ENCODE measurements around the gene FBXW9.
"Not testable (repeated sequence)": the region's sequence is repeated elsewhere in the genome, so short reads cannot be mapped to it uniquely, and the experiment has no call there.

The FBXW9 gene

DNA sequence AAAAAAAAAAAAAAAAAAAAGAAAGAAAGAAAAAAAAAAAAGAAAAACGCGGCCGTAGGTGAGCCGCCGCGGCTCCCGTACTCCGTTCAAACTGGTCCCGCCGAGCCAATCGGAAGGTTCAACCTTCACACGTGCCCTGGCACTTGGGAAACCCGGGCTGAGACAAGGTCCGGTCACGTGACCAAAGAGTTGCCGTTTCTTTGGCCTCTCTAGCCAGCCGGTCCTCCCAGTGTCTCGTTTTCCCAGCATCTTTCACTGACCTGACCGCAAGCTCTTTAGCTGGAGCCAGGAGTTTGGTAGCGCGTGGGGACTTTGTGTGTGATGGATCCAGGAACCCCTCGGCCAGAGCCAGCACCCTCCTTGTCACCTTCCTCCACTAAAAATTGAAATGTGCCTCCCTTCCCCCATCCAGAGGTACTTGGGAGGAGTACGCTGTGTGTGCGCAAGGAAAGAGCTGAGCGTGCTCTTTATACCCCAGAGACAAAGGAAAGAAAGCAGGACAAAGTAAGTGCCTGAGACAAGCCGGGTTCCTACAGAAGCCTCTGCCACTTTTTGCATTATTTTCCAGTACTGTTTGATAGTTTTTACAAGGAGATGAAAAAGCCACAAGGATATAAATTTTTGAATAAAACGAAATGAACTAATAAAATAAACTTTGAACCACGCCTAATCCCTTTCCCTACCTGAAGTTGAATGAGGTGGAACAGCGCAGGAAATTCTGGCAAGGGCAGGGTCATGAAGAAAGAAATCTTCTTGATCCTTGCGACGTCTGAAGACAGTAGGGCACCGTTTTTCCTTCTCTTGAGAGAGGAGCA, 26.3 kb upstream of the FBXW9 start:
- H3K9me3 ChIP-seq (ENCODE audit: control insufficient read depth, insufficient read depth, low read length) = no peaks in the 10 kb centered on the region
- peaks cover 7% of the 10 kb centered on the region for H3K36me3 ChIP-seq (ENCODE audit: insufficient read depth, low read length)
- peaks cover 4% of the 10 kb centered on the region; the same call in 1 of the 2 replicates for H3K4me1 ChIP-seq (ENCODE audit: insufficient read depth, low read length)
- peak overlapping the region; percentile 83 for H3K9ac ChIP-seq (ENCODE audit: low read depth, low read length)

DNA sequence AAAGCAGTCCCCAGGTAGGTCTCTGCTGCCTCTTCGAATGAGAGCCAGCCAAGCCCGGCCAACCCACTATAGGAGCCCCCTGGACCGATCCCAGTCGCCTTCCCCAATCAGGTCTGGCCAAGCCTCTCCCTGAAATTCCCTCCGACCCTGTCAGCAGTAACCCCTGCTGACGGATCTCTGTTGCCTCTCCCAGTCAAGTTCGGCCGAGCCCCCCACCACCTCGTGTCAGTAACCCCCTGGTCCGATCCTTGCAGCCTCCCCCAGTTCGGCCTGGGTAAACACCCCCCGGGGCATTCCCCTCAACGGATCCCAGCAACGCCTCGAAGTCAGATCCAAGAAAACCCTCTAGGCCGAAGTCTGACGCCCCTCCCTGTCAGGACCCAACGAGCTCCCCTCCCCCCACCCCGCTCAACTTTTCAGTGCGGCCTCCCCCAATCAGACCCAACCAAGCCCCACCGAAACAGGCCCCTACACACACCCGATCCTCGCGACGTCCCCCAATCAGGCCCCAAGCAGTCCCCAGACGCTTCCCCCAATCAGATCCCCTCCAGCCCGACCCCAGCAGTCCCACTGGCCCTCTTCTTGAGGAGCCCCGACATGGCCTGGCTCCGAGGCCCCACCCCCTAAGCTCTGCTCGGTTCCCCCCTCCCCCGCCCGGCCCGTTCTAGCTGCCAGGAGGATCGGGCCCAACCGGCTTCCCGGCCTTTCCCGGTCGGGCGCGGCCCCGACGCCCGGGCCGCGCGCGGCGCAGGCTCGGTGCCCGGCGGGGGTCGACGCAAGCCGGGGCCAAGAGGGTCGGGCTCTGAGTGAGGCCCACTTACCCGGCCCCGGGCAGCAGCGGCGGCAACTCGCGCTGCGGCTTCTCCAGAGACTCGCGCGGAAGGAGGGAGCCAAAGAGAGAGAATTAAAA, 25.5 kb upstream of the FBXW9 start:
- Histone ChIP-seq H3K9ac (ENCODE audit: low read depth, low read length) (peak overlapping the region; percentile 83), H3K4me1 (ENCODE audit: insufficient read depth, low read length) (peaks cover 4% of the 10 kb centered on the region; the same call in 1 of the 2 replicates), H3K9me3 (ENCODE audit: control insufficient read depth, insufficient read depth, low read length) (no peaks in the 10 kb centered on the region), H3K36me3 (ENCODE audit: insufficient read depth, low read length) (peaks cover 8% of the 10 kb centered on the region)

GRCh38 chr19:12720851-12721655, 24.6 kb upstream of the FBXW9 start:
- Histone ChIP-seq H3K36me3 (ENCODE audit: insufficient read depth, low read length) (peaks cover 13% of the 10 kb centered on the region), H3K9ac (ENCODE audit: low read depth, low read length) (peak overlapping the region; percentile 83), H3K4me1 (ENCODE audit: insufficient read depth, low read length) (peaks cover 4% of the 10 kb centered on the region; the same call in 1 of the 2 replicates), H3K9me3 (ENCODE audit: control insufficient read depth, insufficient read depth, low read length) (no peaks in the 10 kb centered on the region)

GRCh38 chr19:12720296-12720695, 23.9 kb upstream of the FBXW9 start:
- Histone ChIP-seq H3K36me3 (ENCODE audit: insufficient read depth, low read length) (peaks cover 15% of the 10 kb centered on the region), H3K9ac (ENCODE audit: low read depth, low read length) (peak overlapping the region; percentile 83), H3K4me1 (ENCODE audit: insufficient read depth, low read length) (peaks cover 4% of the 10 kb centered on the region; the same call in 1 of the 2 replicates), H3K9me3 (ENCODE audit: control insufficient read depth, insufficient read depth, low read length) (no peaks in the 10 kb centered on the region)

DNA sequence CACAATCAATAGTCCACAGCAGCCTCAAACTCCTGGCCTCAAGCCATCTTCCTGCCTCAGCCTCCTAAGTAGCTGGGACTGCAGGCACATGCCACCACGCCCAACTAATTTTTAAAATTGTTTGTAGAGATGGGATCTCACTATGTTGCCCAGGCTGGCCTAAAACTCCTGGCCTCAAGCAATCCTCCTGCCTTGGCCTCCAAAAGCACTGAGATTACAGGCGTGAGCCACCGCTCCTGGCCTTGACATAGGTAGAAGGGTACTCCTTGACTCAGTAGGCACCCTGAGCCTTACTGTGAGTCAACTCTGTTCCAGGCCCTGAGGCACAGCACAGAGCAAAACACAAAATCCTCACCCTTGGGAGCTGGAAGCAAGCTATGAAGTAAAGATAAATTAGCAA, 19.5 kb upstream of the FBXW9 start:
- peaks cover 4% of the 10 kb centered on the region; the same call in 1 of the 2 replicates for H3K4me1 ChIP-seq (ENCODE audit: insufficient read depth, low read length)
- peaks cover 27% of the 10 kb centered on the region for H3K36me3 ChIP-seq (ENCODE audit: insufficient read depth, low read length)
- H3K9ac ChIP-seq (ENCODE audit: low read depth, low read length) = no peak overlapping the region
- no peaks in the 10 kb centered on the region for H3K9me3 ChIP-seq (ENCODE audit: control insufficient read depth, insufficient read depth, low read length)

DNA sequence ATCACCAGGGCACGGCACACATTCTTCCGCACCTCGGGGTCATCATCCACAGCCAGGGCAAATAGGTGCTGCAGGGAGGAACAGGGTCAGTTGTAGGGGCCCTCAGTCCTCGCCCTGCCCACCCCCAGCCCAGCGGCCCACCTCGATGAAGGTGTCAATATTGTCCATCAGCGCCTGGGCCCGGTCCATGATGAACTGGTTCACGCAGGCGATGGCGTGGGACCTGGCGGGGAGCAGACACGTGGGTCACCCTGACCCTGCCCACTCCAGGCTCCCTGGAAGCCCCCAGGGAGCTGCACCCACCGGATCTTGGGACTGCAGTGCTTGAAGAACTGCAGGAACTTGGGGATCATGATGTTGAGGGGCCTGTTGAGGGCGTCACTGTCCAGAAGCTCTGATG, 18.7 kb upstream of the FBXW9 start:
- H3K9me3 ChIP-seq (ENCODE audit: control insufficient read depth, insufficient read depth, low read length) = no peaks in the 10 kb centered on the region
- peaks cover under 1% of the 10 kb centered on the region; the same call in 1 of the 2 replicates for H3K4me1 ChIP-seq (ENCODE audit: insufficient read depth, low read length)
- H3K9ac ChIP-seq (ENCODE audit: low read depth, low read length) = no peak overlapping the region
- peaks cover 33% of the 10 kb centered on the region for H3K36me3 ChIP-seq (ENCODE audit: insufficient read depth, low read length)

DNA sequence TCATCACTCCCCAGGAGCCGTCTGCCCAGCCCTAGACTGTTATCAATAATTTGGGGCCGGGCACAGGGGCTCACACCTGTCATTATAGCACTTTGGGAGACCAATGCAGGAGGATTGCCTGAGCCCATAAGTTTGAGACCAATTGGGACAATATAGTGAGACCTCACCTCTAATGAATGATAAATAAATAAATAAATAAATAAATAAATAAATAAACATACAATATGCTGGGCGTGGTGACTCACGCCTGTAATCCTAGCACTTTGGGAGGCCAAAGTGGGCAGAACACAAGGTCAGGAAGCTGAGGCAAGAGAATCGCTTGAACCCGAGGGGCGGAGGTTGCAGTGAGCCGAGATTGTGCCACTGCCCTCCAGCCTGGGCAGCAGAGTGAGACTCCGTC, 16.9 kb upstream of the FBXW9 start:
- not testable (repeated sequence) for H3K4me1 ChIP-seq (ENCODE audit: insufficient read depth, low read length); H3K9me3 ChIP-seq (ENCODE audit: control insufficient read depth, insufficient read depth, low read length); H3K9ac ChIP-seq (ENCODE audit: low read depth, low read length)
- peaks cover 31% of the 10 kb centered on the region for H3K36me3 ChIP-seq (ENCODE audit: insufficient read depth, low read length)

GRCh38 chr19:12712077-12712476, 15.6 kb upstream of the FBXW9 start:
- peaks cover 31% of the 10 kb centered on the region for H3K36me3 ChIP-seq (ENCODE audit: insufficient read depth, low read length)
- H3K4me1 ChIP-seq (ENCODE audit: insufficient read depth, low read length); H3K9ac ChIP-seq (ENCODE audit: low read depth, low read length); H3K9me3 ChIP-seq (ENCODE audit: control insufficient read depth, insufficient read depth, low read length): not testable (repeated sequence)

DNA sequence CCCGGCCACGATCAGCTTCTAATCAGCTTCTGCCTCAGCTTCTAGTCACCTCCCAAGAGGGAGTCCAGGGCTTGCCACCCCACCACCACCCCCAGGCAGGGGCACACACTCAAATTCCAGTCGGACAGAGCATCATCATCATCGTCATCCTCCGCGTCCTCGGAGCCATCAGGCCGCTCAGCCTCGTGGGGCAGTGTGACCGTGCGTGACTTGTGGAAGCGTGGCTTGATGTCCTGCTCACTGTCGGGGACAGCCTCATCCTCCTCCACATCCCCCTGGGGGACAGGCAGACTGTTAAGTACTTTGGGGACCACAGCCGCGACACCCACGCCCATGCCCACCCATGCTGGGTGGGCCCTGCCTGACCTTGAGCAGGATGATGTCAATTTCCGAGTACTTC, 14.8 kb upstream of the FBXW9 start:
- Histone ChIP-seq H3K9ac (ENCODE audit: low read depth, low read length) (no peak overlapping the region), H3K36me3 (ENCODE audit: insufficient read depth, low read length) (peaks cover 25% of the 10 kb centered on the region), H3K9me3 (ENCODE audit: control insufficient read depth, insufficient read depth, low read length) (no peaks in the 10 kb centered on the region), H3K4me1 (ENCODE audit: insufficient read depth, low read length) (no peaks in the 10 kb centered on the region)

DNA sequence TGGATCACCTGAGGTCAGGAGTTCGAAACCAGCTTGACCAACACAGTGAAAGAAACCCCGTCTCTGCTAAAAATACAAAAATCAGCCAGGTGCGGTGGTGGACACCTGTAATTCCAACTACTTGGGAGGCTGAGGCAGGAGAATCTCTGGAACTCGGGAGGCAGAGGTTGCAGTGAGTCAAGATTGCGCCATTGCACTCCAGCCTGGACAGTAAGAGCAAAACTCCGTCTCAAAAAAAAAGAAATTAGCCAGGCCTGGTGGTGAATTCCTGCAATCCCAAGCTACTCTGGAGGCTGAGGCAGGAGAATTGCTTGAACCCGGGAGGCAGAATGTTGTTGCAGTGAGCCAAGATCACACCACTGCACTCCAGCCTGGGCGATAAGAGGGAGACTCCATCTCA, 12.2 kb upstream of the FBXW9 start:
- Histone ChIP-seq H3K36me3 (ENCODE audit: insufficient read depth, low read length) (peaks cover 20% of the 10 kb centered on the region), H3K4me1 (ENCODE audit: insufficient read depth, low read length) (no peaks in the 10 kb centered on the region), H3K9ac (ENCODE audit: low read depth, low read length) (no peak overlapping the region), H3K9me3 (ENCODE audit: control insufficient read depth, insufficient read depth, low read length) (no peaks in the 10 kb centered on the region)

- Histone ChIP-seq H3K9me3 (ENCODE audit: control insufficient read depth, insufficient read depth, low read length) (no peaks in the 10 kb centered on the region), H3K36me3 (ENCODE audit: insufficient read depth, low read length) (peaks cover 20% of the 10 kb centered on the region)
Measured at GRCh38 chr19:12706332-12706718, 9.9 kb upstream of the FBXW9 start.

DNA sequence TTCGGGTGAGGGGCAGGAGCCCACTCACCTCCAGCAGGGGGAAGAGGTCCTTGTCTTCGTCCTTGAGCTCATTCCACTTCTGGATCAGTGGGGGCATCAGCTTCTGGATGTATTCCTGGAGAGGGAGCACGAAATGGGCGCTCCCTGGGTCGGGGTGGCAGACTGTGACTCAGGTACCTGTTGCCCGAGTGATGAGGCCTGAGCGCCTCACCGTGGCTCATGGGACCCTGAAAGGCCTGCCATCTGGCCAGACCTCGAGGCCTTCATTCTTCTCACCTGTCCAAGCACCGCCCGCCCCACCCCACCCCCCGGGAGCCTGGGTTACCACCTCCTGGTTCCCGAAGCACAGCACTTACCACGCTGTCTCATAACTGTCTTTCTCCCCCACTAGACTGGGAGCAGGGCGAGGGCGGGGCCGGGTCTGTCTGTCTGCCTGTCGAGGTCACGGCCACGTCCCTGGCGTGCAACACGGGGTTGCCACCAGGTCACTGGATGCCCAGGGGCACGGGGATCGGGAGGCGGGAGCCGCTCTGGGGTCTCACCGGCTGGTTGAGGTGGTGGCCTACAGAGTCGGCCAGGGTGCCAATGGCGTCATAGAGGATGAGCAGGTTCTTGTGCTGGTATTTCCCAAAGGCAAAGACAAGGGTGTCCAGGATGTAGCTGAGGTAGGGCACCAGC, 9.4 kb upstream of the FBXW9 start:
- Histone ChIP-seq H3K36me3 (ENCODE audit: insufficient read depth, low read length) (peaks cover 17% of the 10 kb centered on the region), H3K9ac (ENCODE audit: low read depth, low read length) (no peak overlapping the region)

More at GRCh38 chr19:12706332-12706718, 9.9 kb upstream of the FBXW9 start:
- H3K9ac ChIP-seq (ENCODE audit: low read depth, low read length) = no peak overlapping the region
- no peaks in the 10 kb centered on the region for H3K4me1 ChIP-seq (ENCODE audit: insufficient read depth, low read length)

DNA sequence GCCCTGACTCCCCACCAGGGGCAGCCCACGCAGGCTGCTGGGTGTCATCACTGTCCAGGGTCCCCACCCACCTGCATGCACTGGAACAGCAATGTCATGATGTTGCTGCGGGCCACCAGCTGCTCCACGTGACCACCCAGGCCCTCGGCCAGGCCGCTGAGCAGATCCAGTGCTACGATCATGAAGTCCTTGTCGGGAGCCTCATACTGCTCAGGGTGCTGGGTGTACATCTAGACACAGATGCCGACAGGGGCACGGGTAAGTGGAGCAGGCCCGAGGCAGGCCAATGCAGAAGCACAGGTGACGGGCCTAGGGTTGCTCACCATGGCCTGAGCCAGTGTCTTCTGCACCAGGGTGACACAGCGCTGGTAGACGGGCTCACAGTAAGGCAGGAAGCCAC, 8.7 kb upstream of the FBXW9 start:
- H3K36me3 ChIP-seq (ENCODE audit: insufficient read depth, low read length) = peaks cover 12% of the 10 kb centered on the region

More for the DNA sequence above, 9.4 kb upstream of the FBXW9 start:
- H3K9me3 ChIP-seq (ENCODE audit: control insufficient read depth, insufficient read depth, low read length) = no peaks in the 10 kb centered on the region
- no peaks in the 10 kb centered on the region for H3K4me1 ChIP-seq (ENCODE audit: insufficient read depth, low read length)

More for the DNA sequence above, 8.7 kb upstream of the FBXW9 start:
- H3K9ac ChIP-seq (ENCODE audit: low read depth, low read length) = no peak overlapping the region
- no peaks in the 10 kb centered on the region for H3K4me1 ChIP-seq (ENCODE audit: insufficient read depth, low read length)
- no peaks in the 10 kb centered on the region for H3K9me3 ChIP-seq (ENCODE audit: control insufficient read depth, insufficient read depth, low read length)

Data from ES-I3 (cell line).